Skeletal muscle tissue (tissue), 4 donors: Measurements from ENCODE around the gene OFD1. TPM values are rescaled to one million over a fixed set of nuclear protein-coding genes. Genes with fewer than 3 reads are reported as not detected.

Experiments
- H3K27ac ChIP-seq: one replicate; pipeline ENCODE4 v1.7.0; 2013; ENCODE audit warnings: mild to moderate bottlenecking, low read depth, low read length, inconsistent platforms
- H3K27me3 ChIP-seq, 3 donors: one replicate each; pipeline ENCODE4 v1.7.0; 2013; ENCODE audit warnings: low read length in 3 of 3; ENCODE audit not compliant: control insufficient read depth in 3 of 3, insufficient read depth in 3 of 3
- H3K36me3 ChIP-seq, 3 donors: one replicate each; pipeline ENCODE4 v1.7.0; 2013; ENCODE audit warnings: low read length in 3 of 3; ENCODE audit not compliant: control insufficient read depth in 3 of 3, insufficient read depth in 3 of 3
- H3K4me1 ChIP-seq, 3 donors: one replicate each; pipeline ENCODE4 v1.7.0; 2013; ENCODE audit warnings: low read length in 3 of 3, mild to moderate bottlenecking in 3 of 3; ENCODE audit not compliant: control insufficient read depth in 3 of 3, insufficient read depth in 3 of 3
- H3K4me3 ChIP-seq, 3 donors: one replicate each; pipeline ENCODE4 v1.7.0; 2013; ENCODE audit warnings: low read length in 3 of 3
- H3K9ac ChIP-seq, 3 donors: one replicate each; pipeline ENCODE4 v1.7.0; 2013; ENCODE audit warnings: low read length in 3 of 3, mild to moderate bottlenecking in 3 of 3, moderate library complexity in 2 of 3, low read depth in 1 of 3
- H3K9me3 ChIP-seq, 3 donors: one replicate each; pipeline ENCODE4 v1.7.0; 2013; ENCODE audit warnings: low read length in 3 of 3; ENCODE audit not compliant: control insufficient read depth in 3 of 3
- total RNA-seq: library from RNA; depleted of rRNA; stranded (reverse); fragments of >200 nt; gene quantifications from one replicate; pipeline ENCODE4 v1.2.3, GENCODE V29; 2014
- donor health status: Osteomylitis.

Gene OFD1
- total RNA-seq, 1 donor from 2014 or later, result 7.3 TPM

DNA sequence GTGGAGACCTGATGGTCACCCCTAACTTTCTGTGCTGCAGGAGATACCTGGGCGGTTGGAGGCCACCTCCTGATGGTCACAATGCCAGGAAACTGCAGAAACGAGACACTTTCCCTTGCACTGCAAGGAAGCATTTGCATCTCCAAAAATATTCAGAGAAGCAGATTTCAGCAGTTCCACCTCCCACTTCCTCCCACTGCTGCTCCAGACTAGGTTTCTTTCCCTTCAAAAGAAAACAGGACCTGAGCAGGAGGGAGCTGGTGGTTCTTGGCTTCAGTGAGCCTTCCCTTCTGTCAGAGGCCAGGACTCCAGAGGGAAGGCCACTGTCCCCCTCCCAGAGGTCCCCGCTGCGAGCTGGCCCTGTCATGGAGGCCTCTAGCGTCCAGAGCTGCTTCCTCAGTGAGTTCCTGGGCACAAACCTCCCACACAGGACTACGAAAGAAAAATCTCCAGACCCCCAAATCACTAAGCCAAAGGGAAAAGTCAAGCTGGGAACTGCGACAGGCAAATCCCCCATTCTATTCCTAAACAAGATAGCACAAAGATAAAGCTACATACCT lies 46.4 kb downstream of the OFD1 start:
- peaks cover 0 to 2% (median 2%) of the 10 kb centered on the region in 3 donors for H3K36me3 ChIP-seq
- H3K27ac ChIP-seq, result no peak overlapping the region
- peaks cover 0 to 7% (median 0%) of the 10 kb centered on the region in 3 donors for H3K27me3 ChIP-seq
- no peaks in the 10 kb centered on the region for H3K4me1 ChIP-seq
- no peak overlapping the region for H3K9ac ChIP-seq
- no peaks in the 10 kb centered on the region for H3K9me3 ChIP-seq
- H3K4me3 ChIP-seq, result no peak overlapping the region

DNA sequence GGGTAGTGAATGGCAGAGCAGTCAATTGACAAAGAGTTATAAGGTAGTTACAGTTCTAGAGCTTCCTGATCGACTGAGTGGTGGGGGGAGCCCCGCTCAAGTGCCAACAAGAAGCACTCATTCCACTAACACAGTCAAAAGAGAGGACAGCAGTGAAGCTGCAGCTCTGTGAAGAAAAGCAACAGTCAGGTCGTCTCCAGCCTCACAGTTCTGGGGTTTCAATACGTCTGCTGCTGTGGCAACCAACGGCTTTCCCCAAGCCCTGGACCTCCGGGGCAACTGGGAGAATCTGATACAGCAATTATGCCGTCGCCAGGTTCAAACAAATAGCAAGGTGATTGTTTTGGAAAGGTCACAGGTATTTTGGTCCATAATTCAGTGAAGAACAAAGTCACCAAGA lies 51.5 kb downstream of the OFD1 start:
- Histone ChIP-seq H3K9me3 (no peaks in the 10 kb centered on the region), H3K27ac (no peak overlapping the region), H3K27me3 (no peaks in the 10 kb centered on the region), H3K9ac (no peak overlapping the region), H3K36me3 (no peaks in the 10 kb centered on the region), H3K4me1 (no peaks in the 10 kb centered on the region), H3K4me3 (no peak overlapping the region)

DNA sequence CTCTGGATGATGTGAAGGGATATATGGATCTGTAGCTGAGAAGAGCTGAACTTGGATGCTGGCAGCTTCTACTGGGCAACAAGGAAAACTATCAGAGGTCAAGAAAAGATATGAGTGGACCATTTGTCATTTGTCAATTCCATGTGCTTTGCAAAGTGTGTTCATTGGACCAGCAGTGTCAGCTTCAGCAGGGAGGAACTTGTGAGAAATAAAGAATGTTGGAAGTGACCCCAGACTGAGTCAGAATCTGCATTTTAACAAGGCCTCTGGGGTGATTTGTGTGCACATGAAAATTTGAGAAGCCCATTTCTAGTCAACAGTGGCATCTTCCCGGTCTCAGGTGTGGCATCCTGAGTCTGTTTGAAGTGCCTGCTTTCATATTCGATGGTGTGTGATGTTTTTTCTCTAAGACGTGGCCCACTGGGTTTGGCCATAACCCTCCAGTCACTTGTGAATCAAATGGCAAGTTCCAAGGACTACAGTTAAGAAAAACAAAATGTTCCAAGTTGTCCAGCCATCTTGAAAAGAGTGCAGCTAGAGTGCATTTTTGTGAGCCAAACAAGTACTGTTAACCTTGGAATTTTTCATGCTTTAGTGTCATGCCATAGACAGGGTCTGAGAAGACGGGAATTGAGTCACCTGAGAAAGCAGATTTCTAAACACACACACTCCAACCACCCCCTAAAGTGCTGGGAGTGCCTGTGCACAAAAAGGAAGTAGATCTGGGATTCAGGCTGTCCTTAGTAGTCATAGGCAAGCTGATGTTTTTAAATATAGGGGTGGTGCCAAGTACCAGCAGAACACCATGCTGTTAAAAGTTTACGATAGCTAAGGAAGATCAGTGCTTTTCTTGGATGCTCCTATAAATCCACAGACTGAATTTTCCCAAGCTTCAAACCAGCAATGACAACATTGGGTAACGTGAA lies 55.9 kb downstream of the OFD1 start:
- no peak overlapping the region for H3K9ac ChIP-seq
- no peak overlapping the region for H3K27ac ChIP-seq
- H3K9me3 ChIP-seq, result no peaks in the 10 kb centered on the region
- H3K4me3 ChIP-seq, result no peak overlapping the region
- no peaks in the 10 kb centered on the region for H3K27me3 ChIP-seq
- H3K36me3 ChIP-seq, result no peaks in the 10 kb centered on the region
- H3K4me1 ChIP-seq, result no peaks in the 10 kb centered on the region

DNA sequence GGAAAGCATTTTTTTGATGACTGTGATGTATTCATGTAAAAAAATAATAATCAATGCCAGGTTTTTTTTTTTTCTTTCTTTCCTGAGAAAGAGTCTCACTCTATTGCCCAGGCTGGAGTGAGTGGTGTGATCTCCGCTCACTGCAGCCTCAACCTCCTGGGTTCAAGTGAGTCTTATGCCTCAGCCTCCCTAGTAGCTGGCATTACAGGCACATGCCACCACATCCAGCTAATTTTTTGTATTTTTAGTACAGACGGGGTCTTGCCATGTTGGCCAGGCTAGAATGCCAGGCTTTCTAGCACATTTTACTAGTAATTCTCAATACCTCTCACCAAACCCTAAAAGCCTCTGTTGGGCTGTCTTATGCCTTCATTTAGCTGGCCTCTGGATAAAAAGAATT lies 56.6 kb downstream of the OFD1 start:
- Histone ChIP-seq H3K9ac (no peak overlapping the region), H3K4me3 (no peak overlapping the region), H3K9me3 (no peaks in the 10 kb centered on the region), H3K27me3 (no peaks in the 10 kb centered on the region), H3K27ac (no peak overlapping the region), H3K4me1 (no peaks in the 10 kb centered on the region), H3K36me3 (no peaks in the 10 kb centered on the region)

DNA sequence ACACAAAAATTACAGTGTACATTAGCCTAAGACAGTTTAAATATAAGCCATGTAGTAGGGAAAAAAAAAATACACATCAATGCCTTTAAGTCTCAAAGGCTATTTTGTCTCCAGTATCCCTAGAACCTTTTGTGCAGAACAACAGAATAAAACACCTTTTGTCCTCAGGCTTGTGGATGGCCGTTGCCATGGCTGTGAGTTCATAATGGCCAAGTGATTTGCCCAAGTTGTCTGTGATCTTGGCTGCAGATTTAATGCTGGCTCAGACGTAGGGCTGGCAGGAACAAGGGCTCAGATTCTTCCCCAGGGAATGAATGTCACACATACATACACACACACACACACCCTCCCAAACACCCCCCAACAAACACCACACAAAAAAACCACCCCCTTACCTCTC lies 57.0 kb downstream of the OFD1 start:
- Histone ChIP-seq H3K4me1 (no peaks in the 10 kb centered on the region), H3K36me3 (no peaks in the 10 kb centered on the region), H3K27ac (no peak overlapping the region), H3K27me3 (no peaks in the 10 kb centered on the region), H3K9ac (no peak overlapping the region), H3K4me3 (no peak overlapping the region), H3K9me3 (no peaks in the 10 kb centered on the region)

DNA sequence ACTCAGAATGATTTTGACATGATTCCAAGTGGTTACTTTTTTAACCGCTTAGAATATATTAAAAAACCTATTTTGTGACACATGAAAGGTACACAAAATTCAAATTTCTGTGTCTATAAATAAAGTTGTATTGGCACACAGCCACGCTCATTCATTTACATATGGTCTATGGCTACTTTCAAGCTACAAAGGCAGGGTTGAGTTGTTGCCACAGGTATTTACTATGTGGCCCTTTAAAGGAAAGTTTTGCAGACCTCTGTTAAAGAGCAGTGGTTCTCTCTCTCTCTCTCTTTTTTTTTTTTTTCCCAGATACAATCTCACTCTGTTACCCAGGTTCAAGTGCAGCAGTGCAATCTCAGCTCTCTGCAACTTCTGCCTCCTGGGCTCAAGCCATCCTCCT lies 59.3 kb downstream of the OFD1 start:
- H3K27ac ChIP-seq, result no peak overlapping the region
- no peaks in the 10 kb centered on the region for H3K9me3 ChIP-seq
- H3K27me3 ChIP-seq, result no peaks in the 10 kb centered on the region
- H3K9ac ChIP-seq, result no peak overlapping the region
- H3K4me3 ChIP-seq, result no peak overlapping the region
- H3K36me3 ChIP-seq, result no peaks in the 10 kb centered on the region
- H3K4me1 ChIP-seq, result no peaks in the 10 kb centered on the region

DNA sequence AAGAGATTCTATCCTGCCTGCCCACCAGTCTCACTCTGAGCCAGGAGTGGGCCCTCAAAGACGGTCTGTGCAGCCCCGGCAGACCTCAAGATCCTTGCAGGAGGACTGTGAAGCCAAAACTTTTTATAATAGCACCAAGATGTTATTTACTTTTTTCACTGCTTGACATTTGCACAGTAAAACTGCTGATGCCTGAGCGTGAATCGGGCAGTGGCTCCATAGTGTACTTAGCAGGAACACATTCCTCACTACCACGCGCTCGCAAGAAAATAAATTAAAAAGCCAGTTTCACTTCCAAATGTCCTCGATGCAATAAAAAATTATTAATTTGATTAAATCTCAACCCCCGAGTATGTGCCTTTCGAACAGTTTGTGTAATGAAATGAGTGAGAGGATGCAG lies 59.9 kb downstream of the OFD1 start:
- H3K36me3 ChIP-seq, result no peaks in the 10 kb centered on the region

DNA sequence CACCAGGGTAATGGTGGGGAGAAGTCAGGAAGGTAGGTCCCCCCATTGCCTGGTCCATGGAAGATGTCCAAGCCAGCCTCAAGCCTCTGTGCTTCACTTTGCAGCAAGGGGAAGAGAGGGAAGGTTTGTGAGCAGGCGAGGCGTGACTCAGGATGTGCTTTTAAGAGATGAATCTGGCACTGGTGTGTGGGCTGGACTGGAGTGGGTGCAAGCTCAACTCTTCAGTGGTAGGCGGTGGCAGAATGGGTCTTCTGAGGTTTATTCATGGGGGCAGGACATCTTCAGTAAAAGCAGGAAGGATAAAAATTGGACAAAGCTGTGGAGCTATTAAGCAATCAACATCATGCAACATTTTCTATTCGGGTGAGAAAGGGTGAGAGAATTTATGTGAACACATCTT lies 63.0 kb downstream of the OFD1 start:
- H3K9me3 ChIP-seq, result no peaks in the 10 kb centered on the region
- no peak overlapping the region for H3K9ac ChIP-seq
- no peaks in the 10 kb centered on the region for H3K27me3 ChIP-seq
- H3K4me1 ChIP-seq, result no peaks in the 10 kb centered on the region
- no peak overlapping the region for H3K27ac ChIP-seq
- no peaks in the 10 kb centered on the region for H3K36me3 ChIP-seq
- H3K4me3 ChIP-seq, result no peak overlapping the region

More for the DNA sequence above, 59.9 kb downstream of the OFD1 start:
- Histone ChIP-seq H3K27ac (no peak overlapping the region), H3K4me1 (no peaks in the 10 kb centered on the region), H3K27me3 (no peaks in the 10 kb centered on the region), H3K9ac (no peak overlapping the region), H3K9me3 (no peaks in the 10 kb centered on the region), H3K4me3 (no peak overlapping the region)

DNA sequence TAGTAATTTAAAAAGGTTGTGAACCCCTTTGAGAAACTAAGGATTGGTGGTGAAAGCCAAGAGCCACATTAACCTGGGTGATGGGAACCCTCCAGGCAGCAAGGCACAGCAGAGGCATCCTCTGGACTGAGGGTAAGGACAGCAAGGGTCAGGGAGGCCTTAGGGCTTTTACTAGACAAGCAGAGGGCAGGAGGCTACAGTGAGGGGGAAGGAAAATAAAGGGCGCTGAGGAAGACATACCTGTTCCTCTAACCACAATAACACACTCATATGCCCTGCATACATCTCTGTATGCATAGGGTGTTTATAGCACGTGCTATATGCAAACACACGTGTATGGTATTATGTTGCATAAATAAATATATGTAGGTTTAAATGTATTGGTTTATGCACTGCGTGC lies 63.6 kb downstream of the OFD1 start:
- peaks cover 0 to 2% (median 0%) of the 10 kb centered on the region in 3 donors for H3K9me3 ChIP-seq
- H3K36me3 ChIP-seq, result no peaks in the 10 kb centered on the region
- H3K27ac ChIP-seq, result no peak overlapping the region
- no peaks in the 10 kb centered on the region for H3K27me3 ChIP-seq
- no peaks in the 10 kb centered on the region for H3K4me1 ChIP-seq
- H3K4me3 ChIP-seq, result no peak overlapping the region
- H3K9ac ChIP-seq, result no peak overlapping the region

DNA sequence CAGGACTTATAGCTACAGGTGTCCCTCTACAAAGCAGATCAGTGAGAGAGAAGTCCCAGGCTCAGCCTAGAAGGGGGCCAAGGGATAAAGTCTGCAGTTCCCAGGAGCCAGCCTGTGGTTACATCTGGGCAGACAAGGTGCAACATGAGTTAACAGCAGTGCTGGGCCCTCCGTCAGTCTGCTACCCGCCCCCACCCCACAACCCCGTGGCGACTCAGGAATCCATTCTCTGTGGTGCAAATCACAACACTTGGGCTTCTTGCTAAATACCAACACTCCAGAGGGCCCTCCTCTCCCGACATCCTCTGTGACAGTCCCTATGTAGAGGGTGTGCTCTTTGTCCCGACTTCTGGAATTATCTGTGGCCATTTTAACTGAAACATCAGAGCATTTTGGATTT lies 68.6 kb downstream of the OFD1 start:
- Histone ChIP-seq H3K4me1 (no peaks in the 10 kb centered on the region), H3K4me3 (no peak overlapping the region), H3K9ac (no peak overlapping the region), H3K36me3 (no peaks in the 10 kb centered on the region), H3K27me3 (no peaks in the 10 kb centered on the region), H3K27ac (no peak overlapping the region), H3K9me3 (peaks cover 0 to 2% (median 0%) of the 10 kb centered on the region in 3 donors)
